Esophagus (tissue), 2 donors: Measurements from ENCODE around the gene LRRC3B. TPM values are rescaled to one million over a fixed set of nuclear protein-coding genes. Genes with fewer than 3 reads are reported as not detected.
A peak's percentile ranks its signal among the peaks of the same experiment; 100 is the strongest.

Experiments used
- H3K27ac ChIP-seq, 2 donors: one replicate each; pipeline ENCODE4 v1.5.1; 2013; ENCODE audit warnings: low read depth in 2 of 2, mild to moderate bottlenecking in 2 of 2, inconsistent platforms in 1 of 2, low read length in 1 of 2, moderate library complexity in 1 of 2
- H3K27me3 ChIP-seq, 2 donors: one replicate each; pipeline ENCODE4 v1.6.1; 2013; ENCODE audit warnings: low read length in 2 of 2, control low read depth in 1 of 2, mild to moderate bottlenecking in 1 of 2; ENCODE audit not compliant: insufficient read depth in 2 of 2, control insufficient read depth in 1 of 2
- H3K36me3 ChIP-seq, 2 donors: one replicate each; pipeline ENCODE4 v1.6.1; 2013; ENCODE audit warnings: low read length in 1 of 2; ENCODE audit not compliant: control insufficient read depth in 2 of 2, insufficient read depth in 2 of 2
- H3K4me1 ChIP-seq, 2 donors: one replicate each; pipeline ENCODE4 v1.6.1; 2013; ENCODE audit warnings: low read length in 1 of 2; ENCODE audit not compliant: control insufficient read depth in 2 of 2, insufficient read depth in 2 of 2
- H3K4me3 ChIP-seq, 2 donors: one replicate each; pipeline ENCODE4 v1.5.1; 2013; ENCODE audit warnings: low read length in 2 of 2, mild to moderate bottlenecking in 2 of 2, low read depth in 1 of 2, moderate library complexity in 1 of 2
- H3K9me3 ChIP-seq, 2 donors: one replicate each; pipeline ENCODE4 v1.6.1; 2013; ENCODE audit warnings: mild to moderate bottlenecking in 2 of 2, low read depth in 1 of 2, low read length in 1 of 2, moderate library complexity in 1 of 2; ENCODE audit not compliant: control insufficient read depth in 2 of 2, insufficient read depth in 1 of 2
- WGBS, 2 donors: extraction: QIAGEN DNeasy Blood & Tissue Kit; methylation state at CpG; one replicate each; pipeline ENCODE4 v1.1.7; 2013; 5-methylcytosine and 5-hydroxymethylcytosine counted together
- polyA plus RNA-seq, 2 donors: library from polyadenylated mRNA; stranded (reverse); fragments of 200-250 nt; gene quantifications; one replicate each; pipeline ENCODE4 v1.2.3, GENCODE V29; 2013
- donor health status: healthy with polysubstance abuse.
- donor health status: Bipolar disorder and iron deficiency.

The LRRC3B gene
- polyA plus RNA-seq, 2 donors: 0.02 to 0.13 TPM

GRCh38 chr3:26648461-26648860, 25.9 kb downstream of the LRRC3B start:
- Histone ChIP-seq H3K4me1 (no peaks in the 10 kb centered on the region), H3K27me3 (no peaks in the 10 kb centered on the region), H3K4me3 (no peak overlapping the region), H3K9me3 (no peaks in the 10 kb centered on the region), H3K36me3 (no peaks in the 10 kb centered on the region), H3K27ac (no peak overlapping the region)
- 59 to 71% methylated on average over 2 of the region's 2 CpGs for WGBS, 2 donors

- H3K27me3 ChIP-seq: no peaks in the 10 kb centered on the region
- no peaks in the 10 kb centered on the region for H3K36me3 ChIP-seq
- H3K4me3 ChIP-seq: no peak overlapping the region
- 58 to 65% methylated on average over 5 of the region's 5 CpGs for WGBS, 2 donors
- no peak overlapping the region for H3K27ac ChIP-seq
- no peaks in the 10 kb centered on the region for H3K9me3 ChIP-seq
- no peaks in the 10 kb centered on the region for H3K4me1 ChIP-seq
Observed at GRCh38 chr3:26652164-26652563, 29.6 kb downstream of the LRRC3B start.

DNA sequence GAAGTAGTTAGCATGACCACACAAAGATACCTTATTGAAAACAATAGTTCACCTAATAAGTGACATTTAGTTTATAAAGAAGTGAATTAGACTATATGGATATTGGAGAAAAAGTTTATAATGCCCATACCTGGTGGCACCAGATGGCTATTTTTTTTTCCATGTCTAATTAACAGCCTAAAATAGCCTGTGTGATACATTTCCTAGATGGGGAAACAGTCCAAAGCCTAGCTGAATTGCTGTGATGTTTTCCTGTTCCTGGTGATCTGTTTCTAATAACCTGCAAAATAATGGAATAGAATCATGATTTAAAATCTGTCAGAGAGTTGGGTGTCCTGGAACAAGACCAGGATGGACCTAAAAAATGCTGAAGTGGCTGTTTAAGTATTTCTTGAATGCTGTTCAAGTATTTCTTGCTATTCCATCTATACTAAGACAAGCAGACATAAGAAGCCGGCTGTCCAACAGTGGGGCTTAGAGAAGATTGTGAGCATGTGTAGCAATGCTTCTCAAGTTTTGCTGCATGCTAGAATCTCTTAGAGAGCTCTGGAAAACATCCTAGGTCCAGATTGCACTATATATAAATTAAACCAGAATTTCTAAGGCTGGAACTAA, 31.3 kb downstream of the LRRC3B start:
- H3K27me3 ChIP-seq: no peaks in the 10 kb centered on the region
- H3K36me3 ChIP-seq: no peaks in the 10 kb centered on the region
- H3K4me1 ChIP-seq: no peaks in the 10 kb centered on the region
- no peak overlapping the region for H3K27ac ChIP-seq
- no peaks in the 10 kb centered on the region for H3K9me3 ChIP-seq
- WGBS, 2 donors: 70 to 82% methylated on average over 1 of the region's 1 CpG
- H3K4me3 ChIP-seq: no peak overlapping the region

DNA sequence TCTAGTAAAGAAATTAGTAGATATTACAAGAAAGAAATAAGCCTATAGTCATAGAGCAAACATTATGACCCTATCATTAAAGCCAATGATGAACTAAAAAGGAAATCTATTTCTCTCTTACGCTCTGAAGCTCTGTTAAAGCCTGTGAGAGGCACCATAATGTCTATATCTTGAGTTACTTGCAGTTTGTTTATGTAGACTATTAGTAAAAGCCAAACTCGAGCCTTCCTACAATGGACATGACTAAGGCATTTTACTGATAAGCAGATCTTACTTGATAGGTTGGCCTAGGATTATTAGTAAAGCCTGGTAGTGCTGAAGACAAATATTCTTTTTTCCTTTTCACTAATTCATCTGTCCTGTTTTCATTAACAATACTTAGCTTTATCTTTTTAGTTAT, 32.7 kb downstream of the LRRC3B start:
- WGBS, 2 donors: 57 to 75% methylated on average over 2 of the region's 2 CpGs
- Histone ChIP-seq H3K4me3 (no peak overlapping the region), H3K9me3 (no peaks in the 10 kb centered on the region), H3K4me1 (no peaks in the 10 kb centered on the region), H3K27ac (no peak overlapping the region), H3K36me3 (no peaks in the 10 kb centered on the region), H3K27me3 (no peaks in the 10 kb centered on the region)

DNA sequence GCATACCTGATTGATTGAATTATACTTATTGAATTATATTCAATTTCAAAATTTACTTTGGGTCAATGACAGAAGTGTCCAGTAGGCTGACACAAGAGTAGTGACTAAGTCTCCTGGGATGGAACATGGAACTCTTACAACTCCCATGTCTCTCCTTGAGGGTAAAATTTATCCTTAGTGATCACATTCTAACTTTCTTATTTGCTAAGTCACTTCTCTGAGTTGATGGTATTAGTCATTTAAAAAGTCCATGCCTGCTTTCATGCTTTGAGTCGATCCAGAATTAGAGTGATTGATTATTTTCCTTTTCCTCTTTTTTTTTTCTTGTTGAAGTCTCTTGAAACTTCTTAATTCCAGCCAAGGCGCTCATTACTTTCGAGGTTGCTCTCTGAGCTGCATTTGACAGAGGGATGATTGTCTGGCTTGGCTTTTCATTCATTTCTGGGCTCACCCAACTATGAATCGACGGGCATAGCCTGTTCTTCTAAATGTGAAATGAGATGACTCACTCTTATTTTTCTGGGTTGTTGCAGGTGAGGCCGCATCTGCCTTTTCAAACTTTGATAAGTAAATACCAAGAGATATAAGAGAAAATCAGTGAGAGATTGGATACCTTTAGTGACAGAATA, 34.9 kb downstream of the LRRC3B start:
- Histone ChIP-seq H3K4me3 (no peak overlapping the region), H3K4me1 (no peaks in the 10 kb centered on the region), H3K27me3 (no peaks in the 10 kb centered on the region), H3K36me3 (no peaks in the 10 kb centered on the region), H3K9me3 (no peaks in the 10 kb centered on the region), H3K27ac (peak overlapping the region; percentile 10 to 25)
- 35 to 52% methylated on average over 6 of the region's 6 CpGs for WGBS, 2 donors

- Histone ChIP-seq H3K4me3 (no peak overlapping the region), H3K4me1 (no peaks in the 10 kb centered on the region), H3K27me3 (no peaks in the 10 kb centered on the region), H3K36me3 (no peaks in the 10 kb centered on the region), H3K27ac (no peak overlapping the region), H3K9me3 (no peaks in the 10 kb centered on the region)
- WGBS, 2 donors: 68 to 72% methylated on average over 3 of the region's 3 CpGs
Observed at GRCh38 chr3:26668171-26668570, 45.6 kb downstream of the LRRC3B start.

DNA sequence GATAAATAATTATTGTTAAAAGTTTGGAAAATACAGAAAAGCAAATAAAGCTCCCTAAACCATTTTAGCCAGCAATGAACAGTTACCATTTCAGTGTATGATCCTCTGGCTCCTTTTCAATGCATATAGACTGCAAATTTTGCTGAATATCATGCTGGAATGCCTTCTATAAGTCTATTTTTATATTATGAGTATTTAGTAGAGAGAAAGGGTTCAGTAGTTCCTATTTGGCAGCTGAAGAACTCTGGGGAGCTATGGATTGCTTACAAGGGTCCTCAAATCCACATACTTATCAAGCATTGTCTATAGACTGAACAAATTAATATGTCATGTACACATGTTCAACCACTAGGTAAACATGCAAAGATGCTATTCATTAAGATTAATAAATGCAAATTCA, 46.1 kb downstream of the LRRC3B start:
- Histone ChIP-seq H3K36me3 (no peaks in the 10 kb centered on the region), H3K27ac (no peak overlapping the region), H3K27me3 (no peaks in the 10 kb centered on the region), H3K9me3 (no peaks in the 10 kb centered on the region), H3K4me1 (no peaks in the 10 kb centered on the region), H3K4me3 (no peak overlapping the region)

DNA sequence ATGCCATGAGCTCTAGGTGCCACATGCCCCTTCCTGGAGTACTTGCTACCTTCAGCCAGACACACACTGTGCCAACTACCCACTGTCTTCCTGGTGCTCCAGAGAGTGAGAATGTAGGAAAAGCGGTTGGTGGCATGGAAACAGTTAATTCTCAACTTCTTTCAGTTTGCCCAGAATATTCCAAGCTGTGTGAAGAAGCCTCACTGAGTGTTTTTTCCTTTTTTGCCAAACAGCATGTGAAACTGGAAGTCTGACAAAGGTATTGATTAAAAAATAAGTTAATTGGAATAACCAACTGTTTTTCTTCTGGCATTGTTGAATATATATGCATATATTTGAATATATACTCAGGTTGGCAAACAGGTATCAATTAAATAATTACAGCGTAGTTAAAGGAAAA, 52.8 kb downstream of the LRRC3B start:
- Histone ChIP-seq H3K4me1 (no peaks in the 10 kb centered on the region), H3K36me3 (no peaks in the 10 kb centered on the region), H3K27ac (no peak overlapping the region), H3K9me3 (peaks cover 0 to 2% of the 10 kb centered on the region in 2 donors), H3K27me3 (no peaks in the 10 kb centered on the region), H3K4me3 (no peak overlapping the region)
- 88 to 94% methylated on average over 2 of the region's 2 CpGs for WGBS, 2 donors

- no peaks in the 10 kb centered on the region for H3K27me3 ChIP-seq
- H3K9me3 ChIP-seq: peaks cover 0 to 2% of the 10 kb centered on the region in 2 donors
- 82 to 85% methylated on average over 2 of the region's 2 CpGs for WGBS, 2 donors
- H3K4me3 ChIP-seq: no peak overlapping the region
- H3K36me3 ChIP-seq: no peaks in the 10 kb centered on the region
- no peaks in the 10 kb centered on the region for H3K4me1 ChIP-seq
- H3K27ac ChIP-seq: no peak overlapping the region
Observed at GRCh38 chr3:26681632-26682031, 59.1 kb downstream of the LRRC3B start.

DNA sequence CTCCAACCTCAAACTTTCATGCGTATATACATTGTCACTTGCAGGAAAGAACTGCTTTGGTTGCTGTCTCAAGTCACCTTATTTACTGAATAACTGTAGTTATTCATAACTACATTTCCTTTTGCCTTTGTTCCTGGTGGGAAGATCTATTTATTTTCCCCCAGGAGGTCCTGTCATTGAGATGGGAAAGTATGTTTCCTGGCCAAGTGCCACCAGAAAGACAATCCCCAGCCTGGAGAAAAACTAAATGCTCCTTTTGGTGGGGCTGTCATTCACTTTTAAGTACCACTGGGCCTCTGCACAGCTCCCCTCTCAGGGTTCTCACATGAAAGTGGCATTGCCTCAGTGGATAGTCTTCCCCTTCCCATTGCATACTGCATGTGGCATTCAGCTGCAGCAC, 59.8 kb downstream of the LRRC3B start:
- 71 to 81% methylated on average over 1 of the region's 1 CpG for WGBS, 2 donors
- no peaks in the 10 kb centered on the region for H3K9me3 ChIP-seq
- no peaks in the 10 kb centered on the region for H3K4me1 ChIP-seq
- H3K4me3 ChIP-seq: no peak overlapping the region
- H3K27ac ChIP-seq: no peak overlapping the region
- no peaks in the 10 kb centered on the region for H3K36me3 ChIP-seq
- no peaks in the 10 kb centered on the region for H3K27me3 ChIP-seq
